Body of pancreas (tissue), 4 donors: ENCODE results near the gene ECHS1.

Source experiments
- POLR2A ChIP-seq, 3 donors: fragments of 450-650 bp; IDR thresholded peaks; one replicate each; pipeline ENCODE4 v1.6.1; 2016; ENCODE audit warnings: antibody characterized with exemption in 3 of 3, mild to moderate bottlenecking in 2 of 3
- TF ChIP-seq, protein P1 (sequence below), 7 experiments: fragments of 450-650 bp in 4 of 7; fragments of 200-600 bp in 3 of 7; sonication (generic) in 3 of 7; IDR thresholded peaks; one replicate each; pipeline ENCODE4 v1.5.1; 2016 to 2019; ENCODE audit warnings: antibody characterized with exemption in 7 of 7

DNA sequence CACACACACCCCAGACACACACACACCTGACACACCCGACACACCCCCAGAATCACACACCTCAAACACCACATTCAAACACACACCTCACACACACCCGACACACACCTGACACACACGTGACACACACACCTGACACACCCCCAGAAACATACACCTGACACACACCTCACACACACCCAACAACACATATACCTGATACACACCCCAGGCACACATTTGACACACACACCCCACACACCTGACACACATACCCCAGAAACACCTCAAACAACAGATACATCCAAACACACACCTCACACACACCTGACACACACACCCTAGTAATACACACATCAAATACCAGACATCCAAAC, 35.8 kb downstream of the ECHS1 start:
- TF ChIP-seq, protein P1, sequence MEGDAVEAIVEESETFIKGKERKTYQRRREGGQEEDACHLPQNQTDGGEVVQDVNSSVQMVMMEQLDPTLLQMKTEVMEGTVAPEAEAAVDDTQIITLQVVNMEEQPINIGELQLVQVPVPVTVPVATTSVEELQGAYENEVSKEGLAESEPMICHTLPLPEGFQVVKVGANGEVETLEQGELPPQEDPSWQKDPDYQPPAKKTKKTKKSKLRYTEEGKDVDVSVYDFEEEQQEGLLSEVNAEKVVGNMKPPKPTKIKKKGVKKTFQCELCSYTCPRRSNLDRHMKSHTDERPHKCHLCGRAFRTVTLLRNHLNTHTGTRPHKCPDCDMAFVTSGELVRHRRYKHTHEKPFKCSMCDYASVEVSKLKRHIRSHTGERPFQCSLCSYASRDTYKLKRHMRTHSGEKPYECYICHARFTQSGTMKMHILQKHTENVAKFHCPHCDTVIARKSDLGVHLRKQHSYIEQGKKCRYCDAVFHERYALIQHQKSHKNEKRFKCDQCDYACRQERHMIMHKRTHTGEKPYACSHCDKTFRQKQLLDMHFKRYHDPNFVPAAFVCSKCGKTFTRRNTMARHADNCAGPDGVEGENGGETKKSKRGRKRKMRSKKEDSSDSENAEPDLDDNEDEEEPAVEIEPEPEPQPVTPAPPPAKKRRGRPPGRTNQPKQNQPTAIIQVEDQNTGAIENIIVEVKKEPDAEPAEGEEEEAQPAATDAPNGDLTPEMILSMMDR (IDR thresholded peaks at IDR 0.05): no peak
- TF ChIP-seq POLR2A (IDR thresholded peaks at IDR 0.05): no peak
